OCI-LY7 (cell line): Measurements from ENCODE around the gene STIM2. TPM values are rescaled to one million over a fixed set of nuclear protein-coding genes. Genes with fewer than 3 reads are reported as not detected.

Experiments
- BruUV-seq: library from RNA; stranded (reverse); fragments of 400-500 nt; replicated peaks from 2 replicates; lab custom pipeline; 2021; lab: Mats Ljungman, UMichigan
- CTCF ChIA-PET: fragments of 300-600 bp; sonication (Branson Sonifier 250); formaldehyde crosslinking; loops from one replicate; lab custom pipeline; 2022; ENCODE audit warnings: antibody characterized with exemption; ENCODE audit not compliant: unreplicated experiment; lab: Charles Lee
- POLR2A ChIA-PET: fragments of 300-600 bp; sonication (Branson Sonifier 250); formaldehyde crosslinking; loops from one replicate; lab custom pipeline; 2022; ENCODE audit warnings: antibody characterized with exemption; lab: Charles Lee
- DNase-seq: peaks from one replicate; pipeline ENCODE4 v3.0.0-alpha.2; 2015; ENCODE audit warnings: low spot score
- H2AFZ ChIP-seq: fragments of 200-600 bp; sonication (generic), shearing (Covaris generic); 2 replicates; pipeline ENCODE4 v1.6.1; 2014; ENCODE audit warnings: mild to moderate bottlenecking, antibody characterized with exemption, low read length, moderate library complexity
- H3K27ac ChIP-seq: fragments of 200-600 bp; sonication (generic); 2 replicates; pipeline ENCODE4 v1.5.1; 2014; ENCODE audit warnings: mixed run types, low read depth, mild to moderate bottlenecking, moderate library complexity, low read length, inconsistent platforms; ENCODE audit not compliant: poor library complexity, severe bottlenecking
- H3K36me3 ChIP-seq: fragments of 200-600 bp; sonication (generic); 2 replicates; pipeline ENCODE4 v1.6.1; 2014; ENCODE audit warnings: mild to moderate bottlenecking, antibody characterized with exemption, low read length, moderate library complexity, mixed read lengths; ENCODE audit not compliant: insufficient read depth
- H3K4me1 ChIP-seq: fragments of 200-600 bp; sonication (generic); 2 replicates; pipeline ENCODE4 v1.5.1; 2014; ENCODE audit warnings: mild to moderate bottlenecking, low read length; ENCODE audit not compliant: insufficient read depth, poor library complexity, severe bottlenecking
- H3K4me2 ChIP-seq: fragments of 200-600 bp; sonication (generic); 2 replicates; pipeline ENCODE4 v1.6.1; 2014; ENCODE audit warnings: mild to moderate bottlenecking, low read length
- H3K4me3 ChIP-seq: fragments of 200-600 bp; sonication (generic); 2 replicates; pipeline ENCODE4 v1.5.1; 2014; ENCODE audit warnings: mild to moderate bottlenecking, low read depth, low read length; ENCODE audit not compliant: poor library complexity, severe bottlenecking
- H3K79me2 ChIP-seq: fragments of 200-600 bp; sonication (generic); 2 replicates; pipeline ENCODE4 v1.6.1; 2016; ENCODE audit warnings: low read depth, mild to moderate bottlenecking, low read length, moderate library complexity, mixed read lengths; ENCODE audit not compliant: insufficient read depth
- H3K9me2 ChIP-seq: fragments of 200-600 bp; sonication (generic); 2 replicates; pipeline ENCODE4 v1.6.1; 2016; ENCODE audit warnings: mild to moderate bottlenecking, low read length, mixed read lengths; ENCODE audit not compliant: insufficient read depth
- H3K9me3 ChIP-seq: fragments of 200-600 bp; sonication (generic); 2 replicates; pipeline ENCODE4 v1.6.1; 2014; ENCODE audit warnings: mild to moderate bottlenecking, mixed run types, low read length, mixed read lengths
- H4K20me1 ChIP-seq: fragments of 200-600 bp; sonication (generic); 2 replicates; pipeline ENCODE4 v1.6.1; 2014; ENCODE audit warnings: mild to moderate bottlenecking, antibody characterized with exemption, low read length, moderate library complexity, mixed read lengths; ENCODE audit not compliant: insufficient read depth
- CTCF ChIP-seq: fragments of 200-600 bp; sonication (generic); conservative IDR thresholded peaks from 2 replicates; pipeline ENCODE4 v1.5.1; 2014; ENCODE audit warnings: mild to moderate bottlenecking, antibody characterized with exemption, low read length, moderate library complexity, mixed read lengths
- EZH2phosphoT487 ChIP-seq: fragments of 200-600 bp; sonication (generic); IDR thresholded peaks from 2 replicates; pipeline ENCODE4 v1.6.1; 2018; ENCODE audit warnings: low read depth, borderline replicate concordance, mild to moderate bottlenecking, mixed run types, antibody characterized with exemption, low read length, moderate library complexity, mixed read lengths
- intact Hi-C: fragments of 100-400 bp; cut with micrococcal nuclease; formaldehyde crosslinking; loops from one replicate; pipeline ENCODE4 v1.10.0; 2022; ENCODE audit not compliant: unreplicated experiment
- total RNA-seq, 2 experiments: library from RNA; depleted of rRNA in 1 of 2; stranded (reverse); fragments of >200 nt in 1 of 2; shearing (Covaris generic) in 1 of 2; gene quantifications; 2 replicates each; pipeline ENCODE4 v1.2.3, GENCODE V29; 2014 to 2022

STIM2 gene
- total RNA-seq, 2 experiments from 2014 or later, result 108 to 309 TPM

- intact Hi-C loops, result loop anchor here (10.0 kb wide), 1 partner anchor 692 kb away; the partner anchor contains the start of gene RBPJ
- POLR2A ChIA-PET, result no interaction called here
- CTCF ChIA-PET, result interaction anchor here (1.0 kb wide), 1 partner anchor 553 kb away, joined by 3 read pairs; no protein-coding TSS in a partner anchor
Observed at GRCh38 chr4:27016551-27016950, 155.9 kb downstream of the STIM2 start.

GRCh38 chr4:27017623-27018022, 157.0 kb downstream of the STIM2 start:
- CTCF ChIA-PET, result no interaction called here
- intact Hi-C loops, result loop anchor here (10.0 kb wide), 1 partner anchor 693 kb away; the partner anchor contains the start of gene RBPJ
- H3K36me3 ChIP-seq, result peaks cover 98% of the 10 kb centered on the region

More at GRCh38 chr4:27016551-27016950, 155.9 kb downstream of the STIM2 start:
- Histone ChIP-seq H3K27ac (no peak overlapping the region), H2AFZ (no peak overlapping the region), H3K36me3 (peaks cover 98% of the 10 kb centered on the region), H4K20me1 (no peaks in the 10 kb centered on the region), H3K79me2 (peaks cover 47% of the 10 kb centered on the region; the same call in 1 of the 2 replicates), H3K9me2 (no peaks in the 10 kb centered on the region), H3K9me3 (peaks cover 18% of the 10 kb centered on the region; the same call in 1 of the 2 replicates), H3K4me2 (no peak overlapping the region), H3K4me1 (peaks cover 13% of the 10 kb centered on the region), H3K4me3 (no peak overlapping the region)
- TF ChIP-seq CTCF (no peak), EZH2phosphoT487 (no peak)
- BruUV-seq, result no TSS peak
- DNase-seq, result no peak

More at GRCh38 chr4:27017623-27018022, 157.0 kb downstream of the STIM2 start:
- Histone ChIP-seq H4K20me1 (no peaks in the 10 kb centered on the region), H3K27ac (no peak overlapping the region), H3K9me3 (peaks cover 18% of the 10 kb centered on the region; the same call in 1 of the 2 replicates), H3K79me2 (peaks cover 36% of the 10 kb centered on the region; the same call in 1 of the 2 replicates), H3K4me3 (no peak overlapping the region), H3K9me2 (no peaks in the 10 kb centered on the region), H3K4me1 (peaks cover 4% of the 10 kb centered on the region), H2AFZ (no peak overlapping the region), H3K4me2 (no peak overlapping the region)
- TF ChIP-seq EZH2phosphoT487 (no peak), CTCF (no peak)
- BruUV-seq, result no TSS peak
- DNase-seq, result no peak
- POLR2A ChIA-PET, result interaction anchor here (1.2 to 3.5 kb wide), 3 partner anchors 7 to 11 kb away, joined by 3 to 13 read pairs (median 10); no protein-coding TSS in a partner anchor
